ENCODE results near the gene CES1. TPM values are rescaled to one million over a fixed set of nuclear protein-coding genes. Genes with fewer than 3 reads are reported as not detected.
"Not testable (repeated sequence)": the region's sequence is repeated elsewhere in the genome, so short reads cannot be mapped to it uniquely, and the experiment has no call there.

Gene CES1
- total RNA-seq, 1 donor from 2014 or later, result 0.26 TPM

GRCh38 chr16:55812951-55813350 lies 19.9 kb downstream of the CES1 start:
- DNase-seq (ENCODE audit: low read depth) (no peak), FAIRE-seq (no peak)
- TF ChIP-seq CTCF (IDR thresholded peaks at IDR 0.05; ENCODE audit: insufficient read depth, low read length, severe bottlenecking), result no peak
- Histone ChIP-seq H3K4me3 (ENCODE audit: low read depth, low read length) (no peak overlapping the region), H3K27me3 (ENCODE audit: control insufficient read depth, insufficient read depth, low read length) (no peaks in the 10 kb centered on the region), H3K36me3 (ENCODE audit: control insufficient read depth, insufficient read depth, low read length) (no peaks in the 10 kb centered on the region)

- Histone ChIP-seq H3K36me3 (ENCODE audit: control insufficient read depth, insufficient read depth, low read length) (no peaks in the 10 kb centered on the region), H3K4me3 (ENCODE audit: low read depth, low read length) (no peak overlapping the region), H3K27me3 (ENCODE audit: control insufficient read depth, insufficient read depth, low read length) (no peaks in the 10 kb centered on the region)
- no peak for TF ChIP-seq CTCF (IDR thresholded peaks at IDR 0.05; ENCODE audit: insufficient read depth, low read length, severe bottlenecking)
- no peak for FAIRE-seq
- DNase-seq (ENCODE audit: low read depth), result no peak
These were observed 21.1 kb downstream of the CES1 start for GRCh38 chr16:55811811-55812210.

GRCh38 chr16:55810451-55810961 lies 22.4 kb downstream of the CES1 start:
- Histone ChIP-seq H3K4me3 (ENCODE audit: low read depth, low read length) (no peak overlapping the region), H3K27me3 (ENCODE audit: control insufficient read depth, insufficient read depth, low read length) (no peaks in the 10 kb centered on the region), H3K36me3 (ENCODE audit: control insufficient read depth, insufficient read depth, low read length) (no peaks in the 10 kb centered on the region)
- FAIRE-seq (no peak), DNase-seq (ENCODE audit: low read depth) (no peak)
- no peak for TF ChIP-seq CTCF (IDR thresholded peaks at IDR 0.05; ENCODE audit: insufficient read depth, low read length, severe bottlenecking)

- FAIRE-seq, result no peak
- Histone ChIP-seq H3K27me3 (ENCODE audit: control insufficient read depth, insufficient read depth, low read length) (no peaks in the 10 kb centered on the region), H3K36me3 (ENCODE audit: control insufficient read depth, insufficient read depth, low read length) (no peaks in the 10 kb centered on the region), H3K4me3 (ENCODE audit: low read depth, low read length) (no peak overlapping the region)
- no peak for TF ChIP-seq CTCF (IDR thresholded peaks at IDR 0.05; ENCODE audit: insufficient read depth, low read length, severe bottlenecking)
- no peak for DNase-seq (ENCODE audit: low read depth)
These were observed 23.0 kb downstream of the CES1 start for GRCh38 chr16:55809851-55810250.

GRCh38 chr16:55809386-55809785 lies 23.5 kb downstream of the CES1 start:
- Histone ChIP-seq H3K27me3 (ENCODE audit: control insufficient read depth, insufficient read depth, low read length) (no peaks in the 10 kb centered on the region), H3K36me3 (ENCODE audit: control insufficient read depth, insufficient read depth, low read length) (no peaks in the 10 kb centered on the region), H3K4me3 (ENCODE audit: low read depth, low read length) (no peak overlapping the region)
- DNase-seq (ENCODE audit: low read depth), result no peak
- no peak for TF ChIP-seq CTCF (IDR thresholded peaks at IDR 0.05; ENCODE audit: insufficient read depth, low read length, severe bottlenecking)
- no peak for FAIRE-seq

GRCh38 chr16:55808286-55808685 lies 24.6 kb downstream of the CES1 start:
- not testable (repeated sequence) for DNase-seq (ENCODE audit: low read depth); H3K36me3 ChIP-seq (ENCODE audit: control insufficient read depth, insufficient read depth, low read length); FAIRE-seq; H3K27me3 ChIP-seq (ENCODE audit: control insufficient read depth, insufficient read depth, low read length); H3K4me3 ChIP-seq (ENCODE audit: low read depth, low read length)

- not testable (repeated sequence) for DNase-seq (ENCODE audit: low read depth); FAIRE-seq; H3K36me3 ChIP-seq (ENCODE audit: control insufficient read depth, insufficient read depth, low read length); H3K4me3 ChIP-seq (ENCODE audit: low read depth, low read length); H3K27me3 ChIP-seq (ENCODE audit: control insufficient read depth, insufficient read depth, low read length)
These were observed 27.8 kb downstream of the CES1 start for GRCh38 chr16:55805104-55805503.

GRCh38 chr16:55803681-55804080 lies 29.2 kb downstream of the CES1 start:
- H3K4me3 ChIP-seq (ENCODE audit: low read depth, low read length); FAIRE-seq; H3K27me3 ChIP-seq (ENCODE audit: control insufficient read depth, insufficient read depth, low read length); H3K36me3 ChIP-seq (ENCODE audit: control insufficient read depth, insufficient read depth, low read length); DNase-seq (ENCODE audit: low read depth): not testable (repeated sequence)

GRCh38 chr16:55792934-55793374 lies 39.9 kb downstream of the CES1 start:
- not testable (repeated sequence) for FAIRE-seq; DNase-seq (ENCODE audit: low read depth); H3K27me3 ChIP-seq (ENCODE audit: control insufficient read depth, insufficient read depth, low read length); H3K4me3 ChIP-seq (ENCODE audit: low read depth, low read length); H3K36me3 ChIP-seq (ENCODE audit: control insufficient read depth, insufficient read depth, low read length)

- H3K27me3 ChIP-seq (ENCODE audit: control insufficient read depth, insufficient read depth, low read length); H3K4me3 ChIP-seq (ENCODE audit: low read depth, low read length); H3K36me3 ChIP-seq (ENCODE audit: control insufficient read depth, insufficient read depth, low read length); FAIRE-seq; DNase-seq (ENCODE audit: low read depth): not testable (repeated sequence)
These were observed 41.4 kb downstream of the CES1 start for GRCh38 chr16:55791512-55791911.
